A204.1 (cell line): ENCODE measurements around the gene CCNF.
A peak's percentile ranks its signal among the peaks of the same experiment; 100 is the strongest.

Experiments
- FAIRE-seq: peaks from 2 replicates; lab custom pipeline; 2012; peaks lifted over from hg19 to GRCh38; lab: Jason Lieb, UNC

The CCNF gene

DNA sequence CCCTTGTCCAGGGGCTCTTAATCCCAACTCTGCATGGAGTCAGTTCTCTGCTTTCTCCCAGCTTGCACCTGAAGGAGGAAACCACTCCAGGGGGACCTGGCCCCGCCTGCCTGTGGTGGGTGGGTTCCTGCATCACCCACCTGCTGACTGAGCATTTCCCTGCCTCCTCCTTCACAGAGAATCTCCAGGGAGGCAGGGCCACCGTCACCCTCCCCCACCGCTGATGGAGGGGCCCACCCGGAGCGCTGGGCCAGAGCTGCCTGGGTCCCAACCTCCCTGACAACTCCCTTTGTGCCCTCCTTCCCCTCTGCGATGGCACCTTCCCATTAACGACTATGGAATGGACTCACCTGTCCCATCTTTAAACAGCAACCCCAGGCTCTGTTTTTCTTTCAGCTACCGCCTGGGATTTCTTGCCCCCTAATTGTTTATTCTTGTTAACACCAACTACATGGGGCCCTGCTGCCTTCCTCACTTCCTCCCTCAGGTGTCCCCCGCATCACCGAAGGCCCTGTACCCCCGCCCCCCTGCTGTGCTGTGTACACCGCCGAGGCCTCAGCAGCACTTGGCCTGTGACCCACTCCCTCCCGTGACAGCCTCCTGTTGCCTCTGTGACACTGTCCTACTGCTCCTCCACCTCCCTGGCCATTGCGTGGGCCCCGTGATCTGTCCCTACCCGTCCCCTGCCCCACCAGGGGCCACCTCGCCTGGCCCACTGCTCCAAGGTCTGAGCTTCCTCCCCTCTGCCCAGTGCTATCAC is 29.8 kb downstream of the CCNF start:
- no peak for FAIRE-seq

DNA sequence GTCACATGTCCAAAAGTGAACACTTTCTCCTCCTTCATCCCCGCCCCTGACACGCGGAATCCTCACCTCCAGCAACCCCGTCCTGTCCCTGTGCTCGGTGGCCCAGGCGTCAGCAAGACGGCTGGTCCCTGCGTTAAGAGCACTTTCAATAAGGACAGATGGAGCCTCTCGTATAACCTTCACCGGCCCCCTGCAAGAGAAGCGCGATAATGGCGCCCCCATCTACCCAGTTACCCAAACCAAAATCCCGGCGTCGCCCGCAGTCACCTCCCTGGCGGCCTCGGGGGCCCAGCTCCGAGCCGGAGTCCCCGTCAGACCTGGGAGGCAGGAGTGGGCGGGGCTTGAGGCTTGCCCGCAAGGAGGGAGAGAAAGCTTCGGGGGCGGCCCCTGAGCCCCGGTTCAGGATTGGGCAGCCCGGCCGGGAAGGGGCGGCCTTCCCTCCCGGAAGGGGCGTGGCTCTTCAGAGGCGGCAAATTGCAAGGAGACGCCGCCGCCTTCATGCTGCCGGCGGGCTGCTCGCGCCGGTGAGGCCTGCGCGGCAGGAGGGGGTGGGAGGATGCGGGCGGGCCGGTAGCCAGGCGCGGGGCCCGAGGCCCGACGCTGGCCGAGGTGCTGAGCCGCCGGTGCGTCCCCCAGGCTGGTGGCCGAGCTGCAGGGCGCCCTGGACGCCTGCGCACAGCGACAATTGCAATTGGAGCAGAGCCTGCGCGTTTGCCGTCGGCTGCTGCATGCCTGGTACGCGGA is 30.6 kb downstream of the CCNF start, which contains the start of gene TEDC2:
Gene TEDC2, plus strand, starts transcription at position 463 of the 744 bp plus-strand sequence. Its CDS starts 36 bp downstream, at position 499.
- peak; percentile 84 for FAIRE-seq

DNA sequence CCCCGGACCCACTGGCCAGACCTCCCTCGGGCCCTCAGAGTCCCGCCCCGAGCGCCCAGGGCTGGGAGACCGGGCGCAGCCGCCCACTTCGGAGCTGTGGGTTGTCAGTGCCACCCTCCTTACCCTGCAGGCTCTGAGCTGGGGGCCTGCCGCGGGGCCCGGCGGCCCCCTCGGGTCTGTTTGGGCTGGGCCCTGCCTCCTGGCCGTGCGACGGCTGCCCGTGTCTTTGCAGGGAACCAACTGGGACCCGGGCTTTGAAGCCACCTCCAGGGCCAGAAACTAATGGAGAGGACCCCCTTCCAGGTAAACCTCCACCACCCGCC is 31.1 kb downstream of the CCNF start:
- no peak for FAIRE-seq

DNA sequence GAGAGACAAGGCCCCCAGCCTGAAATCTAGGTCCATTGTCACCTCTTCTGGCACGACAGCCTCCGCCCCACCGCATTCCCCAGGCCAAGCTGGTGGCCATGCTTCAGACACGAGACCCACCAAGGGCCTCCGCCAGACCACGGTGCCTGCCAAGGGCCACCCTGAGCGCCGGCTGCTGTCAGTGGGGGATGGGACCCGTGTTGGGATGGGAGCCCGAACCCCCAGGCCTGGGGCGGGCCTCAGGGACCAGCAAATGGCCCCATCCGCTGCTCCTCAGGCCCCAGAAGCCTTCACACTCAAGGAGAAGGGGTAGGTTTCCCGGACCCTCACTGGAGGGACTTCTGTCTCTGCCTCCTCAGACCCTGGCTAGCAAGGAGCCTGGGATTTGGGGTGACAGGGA is 31.7 kb downstream of the CCNF start:
- FAIRE-seq, result no peak

DNA sequence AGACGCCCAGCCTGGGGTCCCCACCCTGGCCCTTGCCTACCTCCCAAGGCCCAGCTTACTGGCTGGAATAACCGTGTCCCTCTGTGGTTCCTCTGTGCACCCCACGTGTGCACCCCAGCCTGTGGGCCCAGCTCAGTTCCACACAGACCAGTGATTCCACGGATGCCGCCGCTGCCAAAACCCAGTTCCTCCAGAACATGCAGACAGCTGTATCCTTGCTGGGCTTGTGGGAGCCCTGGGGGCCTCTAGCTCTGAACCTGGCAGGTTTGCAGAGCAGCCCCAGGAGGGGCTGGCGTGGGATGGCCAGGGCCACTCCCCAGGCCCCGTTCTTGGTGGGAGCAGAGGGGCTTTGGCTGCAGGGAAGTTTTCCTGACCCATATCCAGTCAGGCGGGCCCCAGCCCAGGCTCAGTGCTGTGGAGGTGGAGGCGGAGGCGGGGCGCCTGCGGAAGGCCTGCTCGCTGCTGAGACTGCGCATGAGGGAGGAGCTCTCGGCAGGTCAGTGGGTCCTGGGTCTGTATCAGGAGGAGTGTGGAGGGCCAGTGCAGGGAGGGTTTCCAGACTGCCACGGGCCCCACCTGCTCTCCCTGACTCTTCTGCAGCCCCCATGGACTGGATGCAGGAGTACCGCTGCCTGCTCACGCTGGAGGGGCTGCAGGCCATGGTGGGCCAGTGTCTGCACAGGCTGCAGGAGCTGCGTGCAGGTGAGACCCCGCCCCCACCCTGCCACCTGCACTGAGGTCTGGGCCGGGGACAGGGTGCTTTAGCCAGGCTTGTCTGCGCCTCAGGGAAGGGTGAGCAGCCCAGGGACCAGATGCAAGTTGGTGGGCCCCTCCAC is 33.0 kb downstream of the CCNF start:
- no peak for FAIRE-seq

DNA sequence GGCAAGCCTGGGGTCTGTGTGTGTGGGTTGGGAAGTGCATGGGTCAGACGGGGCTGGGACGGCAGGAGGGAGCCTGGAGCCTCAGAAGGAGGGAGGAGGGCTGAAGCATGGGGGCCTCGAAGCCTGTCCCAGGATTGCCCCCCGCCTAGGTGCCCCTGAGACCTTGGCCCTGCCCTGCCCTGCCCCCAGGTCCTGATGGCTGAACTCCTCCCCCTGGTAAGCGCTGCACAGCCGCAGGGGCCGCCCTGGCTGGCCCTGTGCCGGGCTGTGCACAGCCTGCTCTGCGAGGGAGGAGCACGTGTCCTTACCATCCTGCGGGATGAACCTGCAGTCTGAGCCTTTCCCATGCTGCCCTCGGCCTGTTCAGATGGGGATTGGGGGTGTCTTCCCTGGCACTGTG is 35.1 kb downstream of the CCNF start:
- no peak for FAIRE-seq

DNA sequence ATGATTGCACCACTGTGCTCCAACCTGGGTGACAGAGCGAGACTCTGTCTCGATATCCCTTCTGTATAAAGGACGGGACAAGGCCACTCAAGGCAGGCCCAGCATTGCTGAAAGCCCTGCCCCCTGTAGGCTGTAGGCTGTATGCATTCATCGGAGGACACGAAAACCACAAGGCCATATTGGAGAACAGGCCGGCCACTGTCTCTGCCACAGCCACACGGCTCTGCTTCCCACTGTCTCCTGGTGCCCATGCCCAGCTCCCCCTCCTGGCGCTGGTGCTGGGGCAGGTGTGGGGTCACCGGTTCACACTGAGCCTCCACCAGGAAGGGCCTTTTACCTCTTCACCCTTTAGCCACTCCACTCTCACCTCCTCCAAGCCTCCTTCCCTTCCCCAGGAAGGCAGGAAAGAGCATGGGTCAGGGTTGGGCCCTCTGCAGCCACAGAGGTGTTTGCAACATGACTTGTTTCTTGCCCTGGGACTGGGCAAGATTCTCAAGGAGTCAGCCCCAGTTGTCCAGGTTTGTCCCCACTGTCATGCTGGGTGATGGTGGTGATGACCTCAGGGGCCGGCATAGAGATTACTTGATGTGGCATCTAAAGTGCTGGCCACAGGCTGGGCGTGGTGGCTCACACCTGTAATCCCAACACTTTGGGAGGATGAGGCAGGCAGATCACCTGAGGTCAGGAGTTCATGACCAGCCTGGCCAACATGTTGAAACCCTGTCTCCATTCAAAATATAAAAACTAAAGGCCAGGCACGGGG is 36.6 kb downstream of the CCNF start:
- FAIRE-seq, result no peak

DNA sequence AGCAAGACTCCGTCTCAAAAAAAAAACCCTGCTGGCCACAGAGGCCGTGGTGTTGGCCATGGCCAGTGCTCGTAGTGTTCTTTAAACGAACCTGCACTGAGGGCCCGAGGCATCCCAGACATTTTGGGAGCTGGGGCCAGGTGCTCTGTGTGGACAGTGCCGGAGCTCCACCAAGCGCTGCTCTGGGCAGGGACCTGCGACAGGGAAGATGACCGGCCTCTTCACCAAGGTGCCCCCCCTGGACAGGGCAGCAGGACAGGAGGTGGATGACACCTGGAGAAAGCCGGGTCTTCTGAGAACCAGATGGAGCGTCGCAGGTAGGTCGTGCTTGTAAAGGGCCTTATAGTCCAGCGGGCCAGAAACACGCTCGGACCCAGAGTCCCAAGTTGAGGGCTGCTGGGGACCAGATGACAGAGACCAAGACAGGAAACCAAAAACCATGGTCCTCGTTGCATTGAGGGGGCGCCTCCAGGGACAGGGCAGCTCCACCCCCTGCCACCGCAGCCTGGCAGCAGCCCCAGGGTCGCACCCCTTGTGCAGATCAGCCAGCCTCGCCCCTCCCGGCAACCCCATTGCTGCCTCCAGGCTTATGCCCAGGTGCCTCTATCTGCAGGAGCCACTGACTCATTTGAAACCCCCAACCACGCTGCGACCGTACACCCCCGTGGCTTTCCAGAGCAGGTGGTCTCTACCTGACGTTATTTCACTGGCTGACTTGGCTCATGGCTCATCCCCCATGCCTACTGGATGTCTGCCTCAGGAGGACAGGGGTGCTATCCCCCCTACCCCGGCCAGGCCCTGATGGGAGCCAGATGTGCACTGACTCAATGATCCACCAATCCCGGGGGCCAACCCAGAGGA is 37.6 kb downstream of the CCNF start:
- FAIRE-seq, result no peak

DNA sequence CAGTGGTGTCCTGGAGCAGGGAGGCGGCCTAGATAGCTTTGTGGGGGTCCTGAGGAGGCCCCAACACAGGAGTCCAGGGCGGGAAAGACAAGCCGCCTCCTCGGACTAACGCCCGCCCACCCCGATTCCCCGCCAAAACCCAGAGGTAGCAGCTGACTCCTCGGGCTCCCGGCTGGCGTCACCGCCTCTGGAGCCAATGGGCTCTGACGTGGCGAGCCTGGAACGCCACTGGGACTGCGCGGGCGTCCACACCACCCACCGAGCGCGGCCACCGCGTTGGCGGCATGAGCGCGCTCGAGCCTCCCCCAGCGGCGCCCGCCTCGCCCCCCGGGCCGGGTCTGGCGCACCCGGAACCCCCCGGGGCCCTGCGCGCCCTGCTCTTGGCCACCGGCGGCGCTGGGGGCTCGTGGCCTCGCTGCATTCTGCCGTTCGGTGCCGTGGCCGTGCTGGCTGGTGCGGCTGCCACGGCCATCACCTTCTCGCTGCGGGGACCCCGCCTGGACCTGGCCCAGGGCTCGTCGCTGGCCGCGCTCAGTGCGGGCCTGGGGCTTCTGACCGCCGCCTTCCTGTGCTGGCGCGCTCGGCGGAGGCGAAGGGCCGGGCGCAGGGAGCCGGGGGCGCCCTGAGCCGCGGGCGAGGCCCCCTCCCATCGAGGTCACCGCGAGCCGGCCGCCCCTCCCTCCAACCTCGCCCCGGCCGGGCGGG is 38.4 kb downstream of the CCNF start:
- no peak for FAIRE-seq

DNA sequence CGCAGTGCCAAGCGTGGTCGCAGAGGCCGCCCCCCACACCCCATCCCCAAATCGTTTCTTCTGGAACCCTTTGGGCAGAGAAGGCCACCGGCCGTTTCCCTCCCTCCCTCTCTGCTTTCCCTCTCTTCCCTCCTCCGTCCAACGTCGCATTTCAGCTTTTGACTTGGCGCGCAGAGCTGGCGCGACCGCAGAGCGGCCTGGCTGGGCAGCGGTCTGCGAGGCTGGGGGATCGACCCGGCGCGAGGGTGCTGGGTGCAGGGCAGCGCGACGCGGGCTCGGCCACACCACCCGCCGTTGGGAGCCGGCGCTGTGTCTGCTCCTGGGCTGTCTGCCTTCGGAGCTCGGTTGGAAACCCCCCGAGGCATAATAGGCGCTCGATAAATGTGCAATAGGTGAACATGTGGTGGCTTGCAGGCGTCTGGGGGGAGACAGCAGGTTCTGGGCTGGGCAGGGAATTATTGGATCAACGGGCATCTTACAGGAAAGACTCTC is 39.0 kb downstream of the CCNF start:
- FAIRE-seq, result no peak

DNA sequence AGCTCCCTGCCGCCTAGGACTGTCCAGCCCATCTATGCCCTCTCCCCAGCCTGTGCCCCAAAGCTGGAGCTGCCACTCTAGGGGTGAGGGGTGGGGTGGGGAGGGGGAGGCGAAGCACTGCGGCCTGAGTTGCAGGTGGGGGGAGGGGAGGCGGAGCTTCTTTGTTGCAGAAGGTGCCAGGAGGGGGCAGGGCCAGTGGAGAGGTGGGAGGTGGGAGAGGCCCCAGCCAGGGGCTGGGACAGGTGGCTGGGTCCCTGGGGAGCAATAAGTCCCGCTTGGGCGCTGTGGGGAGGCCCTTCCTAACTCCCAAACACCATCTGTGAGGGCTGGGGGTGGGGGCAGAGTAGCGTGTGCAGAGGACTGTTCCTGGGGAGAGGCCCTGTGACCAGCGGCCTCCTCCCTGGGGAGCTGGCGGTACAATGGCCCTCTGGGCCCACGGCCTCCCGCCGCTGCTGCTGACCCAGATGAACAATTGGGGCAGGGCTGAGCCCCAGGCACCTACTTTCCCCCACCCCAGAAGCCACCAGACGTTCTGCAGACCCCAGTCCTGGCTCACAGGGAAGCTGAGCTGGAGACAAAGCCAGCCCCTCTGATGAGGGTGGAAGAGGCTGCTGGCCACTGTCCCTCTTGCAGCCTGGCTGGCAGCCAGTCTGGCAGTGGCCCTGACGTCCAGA is 39.6 kb downstream of the CCNF start:
- no peak for FAIRE-seq

DNA sequence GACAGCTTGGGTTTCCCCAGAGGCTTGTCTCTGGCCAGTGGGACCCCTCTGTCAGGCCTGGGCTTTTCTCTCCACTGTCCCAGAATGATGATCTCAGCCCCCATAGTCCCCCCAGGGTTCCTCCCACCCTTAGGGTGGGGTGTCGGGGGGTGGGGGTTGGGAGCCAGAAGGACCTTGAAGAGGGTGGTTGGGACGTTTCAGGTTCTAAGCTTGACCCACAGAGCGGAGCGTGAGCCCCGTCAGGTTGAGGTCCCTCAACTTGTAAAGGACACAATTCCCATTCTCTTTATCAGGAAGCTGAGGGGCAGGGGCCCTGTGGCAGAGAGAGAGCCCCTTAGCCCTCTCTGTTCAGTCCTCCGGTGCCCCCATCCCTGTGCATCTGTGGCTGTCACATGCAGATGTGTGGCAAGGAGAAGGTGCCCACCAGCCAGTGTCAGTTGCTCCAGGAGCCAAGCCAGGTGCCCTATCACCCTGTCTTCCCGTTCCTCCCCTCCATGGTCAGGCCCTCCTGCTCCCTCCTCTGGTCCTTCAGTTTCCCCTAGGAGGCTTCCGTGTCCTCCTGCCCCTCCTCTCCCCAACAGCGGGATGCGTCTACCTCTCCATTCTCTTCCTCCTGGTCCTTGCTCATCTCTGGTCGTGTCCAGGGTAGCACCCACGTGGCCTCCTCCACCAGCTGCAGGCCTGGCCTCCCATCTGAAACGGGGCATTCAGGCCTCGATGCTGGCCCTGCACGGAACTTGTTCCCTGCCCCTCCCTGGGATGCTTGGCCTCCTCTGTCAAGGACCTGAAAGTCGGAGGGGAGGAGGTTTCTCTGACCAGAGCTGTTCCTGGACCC is 40.4 kb downstream of the CCNF start:
- no peak for FAIRE-seq

DNA sequence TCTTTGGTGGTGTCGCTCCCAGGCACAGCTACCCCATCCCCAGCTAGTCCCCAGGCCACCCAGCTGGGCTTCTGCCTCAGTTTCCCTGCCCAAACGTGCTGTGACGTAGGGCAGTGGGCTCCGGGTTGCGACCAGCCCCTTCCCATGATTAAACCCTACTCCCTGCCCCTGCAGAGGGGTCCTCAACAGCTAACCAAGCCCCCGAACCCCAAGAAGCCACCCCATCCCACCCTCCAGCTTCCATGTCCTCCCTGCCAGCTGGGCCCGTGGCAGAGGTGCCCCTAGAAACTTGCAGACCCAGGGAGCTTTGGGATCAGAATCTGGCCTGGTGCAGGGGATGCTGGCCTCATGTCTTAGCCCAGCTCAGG is 41.0 kb downstream of the CCNF start:
- no peak for FAIRE-seq

DNA sequence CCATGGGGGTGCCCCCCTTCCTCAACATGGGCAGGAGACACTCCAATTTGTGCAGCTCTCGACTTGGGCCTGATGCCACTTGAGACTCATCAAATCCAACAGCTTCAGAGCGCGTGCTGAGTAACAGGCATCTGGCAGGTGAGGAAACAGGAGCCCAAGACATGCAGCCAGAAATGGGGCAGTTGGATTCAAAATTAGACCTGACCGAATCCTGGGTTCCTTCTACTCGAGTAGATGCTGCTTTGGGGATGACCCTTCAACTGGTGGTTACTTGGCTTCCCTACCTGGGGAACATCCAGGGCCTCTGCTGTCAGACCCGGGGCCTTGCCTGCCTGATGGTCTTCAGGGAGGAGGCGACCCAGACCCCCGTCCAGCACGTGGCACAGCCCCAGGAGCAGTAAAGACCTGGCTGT is 41.4 kb downstream of the CCNF start:
- no peak for FAIRE-seq

DNA sequence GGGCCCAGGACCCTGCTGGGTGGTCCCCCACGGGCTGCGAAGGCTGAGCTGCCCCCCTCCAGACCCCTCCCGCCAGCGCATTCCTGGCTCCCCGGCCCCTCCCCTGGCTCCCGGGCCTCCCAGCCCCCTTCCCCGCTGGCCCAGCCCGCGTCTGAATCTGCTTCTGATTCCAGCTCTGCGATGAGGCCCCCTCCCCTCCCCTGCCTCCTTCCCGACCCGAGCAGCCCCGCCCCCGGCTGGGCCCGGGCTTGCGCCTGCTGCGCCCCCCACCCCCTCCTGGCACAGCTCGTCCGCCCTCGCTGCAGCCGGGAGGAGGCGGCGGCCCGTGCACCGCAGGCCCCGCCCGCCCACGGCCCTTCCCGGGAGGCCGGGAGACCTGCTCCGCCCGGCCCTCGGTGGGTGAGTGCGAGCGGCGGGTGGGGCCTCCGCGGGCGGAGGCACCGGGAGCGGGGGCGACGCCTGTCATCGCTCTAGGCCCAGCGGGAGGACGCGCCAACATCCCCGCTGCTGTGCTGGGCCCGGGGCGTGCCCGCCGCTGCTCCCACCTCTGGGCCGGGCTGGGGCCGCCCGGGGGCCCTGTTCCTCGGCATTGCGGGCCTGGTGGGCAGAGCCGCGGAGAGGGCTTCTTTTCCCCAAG is 41.9 kb downstream of the CCNF start, which contains the start of gene NTN3:
Gene NTN3, plus strand, starts transcription at position 282 of the 637 bp plus-strand sequence. CDS start 405 bp downstream, outside the sequence.
- FAIRE-seq, result no peak

DNA sequence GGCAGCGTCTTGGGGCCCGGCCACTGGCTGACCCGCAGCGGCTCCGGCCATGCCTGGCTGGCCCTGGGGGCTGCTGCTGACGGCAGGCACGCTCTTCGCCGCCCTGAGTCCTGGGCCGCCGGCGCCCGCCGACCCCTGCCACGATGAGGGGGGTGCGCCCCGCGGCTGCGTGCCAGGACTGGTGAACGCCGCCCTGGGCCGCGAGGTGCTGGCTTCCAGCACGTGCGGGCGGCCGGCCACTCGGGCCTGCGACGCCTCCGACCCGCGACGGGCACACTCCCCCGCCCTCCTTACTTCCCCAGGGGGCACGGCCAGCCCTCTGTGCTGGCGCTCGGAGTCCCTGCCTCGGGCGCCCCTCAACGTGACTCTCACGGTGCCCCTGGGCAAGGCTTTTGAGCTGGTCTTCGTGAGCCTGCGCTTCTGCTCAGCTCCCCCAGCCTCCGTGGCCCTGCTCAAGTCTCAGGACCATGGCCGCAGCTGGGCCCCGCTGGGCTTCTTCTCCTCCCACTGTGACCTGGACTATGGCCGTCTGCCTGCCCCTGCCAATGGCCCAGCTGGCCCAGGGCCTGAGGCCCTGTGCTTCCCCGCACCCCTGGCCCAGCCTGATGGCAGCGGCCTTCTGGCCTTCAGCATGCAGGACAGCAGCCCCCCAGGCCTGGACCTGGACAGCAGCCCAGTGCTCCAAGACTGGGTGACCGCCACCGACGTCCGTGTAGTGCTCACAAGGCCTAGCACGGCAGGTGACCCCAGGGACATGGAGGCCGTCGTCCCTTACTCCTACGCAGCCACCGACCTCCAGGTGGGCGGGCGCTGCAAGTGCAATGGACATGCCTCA is 42.6 kb downstream of the CCNF start:
- no peak for FAIRE-seq

DNA sequence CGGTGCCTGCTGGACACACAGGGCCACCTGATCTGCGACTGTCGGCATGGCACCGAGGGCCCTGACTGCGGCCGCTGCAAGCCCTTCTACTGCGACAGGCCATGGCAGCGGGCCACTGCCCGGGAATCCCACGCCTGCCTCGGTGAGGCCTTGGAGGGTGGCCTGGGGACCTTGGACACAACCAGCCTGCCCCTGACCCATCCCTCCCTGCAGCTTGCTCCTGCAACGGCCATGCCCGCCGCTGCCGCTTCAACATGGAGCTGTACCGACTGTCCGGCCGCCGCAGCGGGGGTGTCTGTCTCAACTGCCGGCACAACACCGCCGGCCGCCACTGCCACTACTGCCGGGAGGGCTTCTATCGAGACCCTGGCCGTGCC is 43.2 kb downstream of the CCNF start:
- no peak for FAIRE-seq
